Stimulated activated CD4-positive, alpha-beta T cell treated with anti-CD3 and anti-CD28 coated beads, Interleukin-1b, Interleukin-23, amount 100 ng/mL, for 24 hours (primary cell): ENCODE results near the gene NOTCH2.
A peak's percentile ranks its signal among the peaks of the same experiment; 100 is the strongest.

Experiments used
- DNase-seq, 4 experiments: peaks; one replicate each; pipeline ENCODE4 v3.0.0-alpha.2; 2020; ENCODE audit warnings: low read depth in 4 of 4, low spot score in 1 of 4

The NOTCH2 gene

DNA sequence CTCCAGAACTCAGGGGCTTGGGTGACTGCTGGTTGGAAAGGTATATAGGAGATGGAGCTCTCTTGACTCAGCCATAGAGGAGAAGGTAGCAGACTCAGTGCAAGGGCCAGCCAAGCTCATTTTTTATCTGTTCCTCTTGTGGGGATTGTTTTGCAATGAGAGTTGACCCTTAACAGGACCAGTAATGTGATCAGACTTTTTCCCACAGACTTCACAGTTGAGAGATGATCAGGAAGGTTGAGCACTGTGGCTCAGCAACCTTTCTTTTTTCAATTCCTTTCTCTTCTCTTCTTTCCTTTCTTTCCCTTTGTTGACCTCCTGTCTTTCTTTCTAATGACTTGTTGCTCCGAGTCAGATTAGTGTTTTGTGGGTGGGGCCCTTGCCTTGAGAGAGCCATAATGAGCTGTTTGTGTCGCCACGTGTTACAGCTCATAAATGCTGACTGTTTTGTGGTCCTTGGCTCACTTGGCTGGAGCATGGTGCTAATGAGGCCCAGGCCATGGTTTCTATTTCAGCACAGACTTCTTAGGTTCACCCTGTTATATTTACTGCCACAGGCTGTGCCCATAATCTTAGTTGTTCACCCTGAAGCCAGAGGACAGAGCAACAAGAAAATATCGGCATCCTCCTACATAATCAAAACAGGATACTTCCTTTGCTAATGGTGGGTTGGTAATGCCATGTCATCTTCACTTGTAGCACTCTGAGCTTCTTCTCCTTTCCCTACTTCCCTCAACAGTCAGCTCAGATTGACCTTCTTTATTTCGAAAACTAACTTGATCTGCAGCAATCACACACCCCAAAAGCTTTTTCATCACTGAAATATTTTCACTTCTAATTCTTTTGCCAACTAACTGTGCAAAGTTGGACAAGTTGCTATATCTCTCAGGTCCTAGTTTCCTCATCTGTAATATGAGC, 187.1 kb downstream of the NOTCH2 start:
- DNase-seq, result no peak

DNA sequence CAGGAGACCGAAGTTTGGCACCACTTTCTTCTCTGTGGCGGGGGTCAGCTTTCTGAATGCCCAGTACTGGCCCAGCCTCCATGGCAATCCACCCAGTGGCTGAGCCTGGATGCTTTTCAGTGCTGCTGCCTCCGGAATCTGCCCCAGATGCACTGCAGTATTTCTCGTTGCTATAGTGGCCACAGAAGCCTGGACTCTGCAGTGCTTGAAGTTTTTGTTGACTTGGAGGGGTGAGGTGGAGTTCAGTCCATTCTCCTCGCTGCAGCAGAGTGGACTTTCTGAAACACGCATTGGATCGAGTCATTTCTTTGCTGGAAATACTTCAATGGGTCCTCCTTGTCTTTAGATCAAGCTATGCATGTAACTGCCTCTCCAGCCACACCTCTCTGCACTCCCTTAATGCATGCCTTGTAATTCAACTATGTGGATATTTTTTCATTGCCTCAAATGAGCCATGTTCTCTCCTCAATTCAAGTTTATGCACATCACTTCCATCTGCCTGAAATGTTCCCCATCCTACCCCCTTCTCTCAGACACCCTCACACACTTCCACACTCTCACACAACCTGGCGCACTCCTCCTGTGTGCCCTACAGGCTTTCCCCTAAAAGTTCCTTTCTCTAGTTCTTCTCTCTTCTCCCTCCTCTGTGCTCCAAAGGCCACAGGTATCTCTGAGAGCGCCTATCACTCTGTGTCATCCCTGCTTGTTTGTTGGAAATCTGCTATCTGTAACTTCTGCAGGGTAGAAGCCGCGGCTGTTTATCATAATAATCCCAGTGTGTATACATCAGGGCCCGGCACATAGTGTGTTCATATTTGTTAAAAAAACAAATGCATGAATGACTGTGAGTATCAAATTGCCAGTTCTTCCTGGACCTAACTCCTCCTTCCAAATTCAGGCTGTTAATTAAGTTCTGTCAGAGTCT, 189.7 kb downstream of the NOTCH2 start:
- no peak for DNase-seq

DNA sequence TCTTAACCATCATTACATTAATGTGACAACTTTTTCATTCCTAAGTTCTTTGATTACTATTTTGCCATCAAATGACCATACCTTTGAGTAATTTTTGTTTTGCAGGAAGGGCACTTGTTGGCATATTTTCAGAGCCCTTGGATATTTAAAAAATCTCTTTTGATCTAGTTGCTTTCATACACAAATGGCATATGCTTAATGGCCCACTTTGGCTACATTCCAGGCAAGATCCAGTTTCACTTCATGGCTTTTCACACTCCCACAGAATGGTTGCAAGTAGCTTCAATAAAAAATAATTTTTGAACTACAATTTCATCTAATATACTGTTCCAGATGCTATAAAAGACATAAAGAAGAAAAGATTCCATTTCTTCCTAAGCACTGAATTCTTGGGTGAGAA, 191.3 kb downstream of the NOTCH2 start:
- DNase-seq, result no peak

DNA sequence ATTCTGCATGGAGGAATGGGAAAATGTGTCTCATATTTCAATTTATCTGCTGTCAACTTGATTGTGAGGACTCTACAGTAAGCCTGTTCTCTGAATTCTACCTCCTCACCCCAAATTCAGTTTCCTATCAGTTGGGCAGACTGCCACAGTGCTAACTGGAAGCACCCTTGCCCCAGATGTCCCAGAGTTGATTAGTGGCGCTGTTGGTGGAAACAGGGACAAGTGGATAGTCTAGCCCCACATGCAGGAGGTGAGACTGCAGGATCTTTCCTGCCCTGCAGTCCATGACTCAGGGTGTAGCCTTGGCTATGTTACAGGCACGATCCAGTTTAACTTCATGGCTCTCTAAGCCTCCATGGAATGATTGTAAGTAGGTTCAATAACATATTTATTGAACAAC, 195.3 kb downstream of the NOTCH2 start:
- DNase-seq, result no peak

DNA sequence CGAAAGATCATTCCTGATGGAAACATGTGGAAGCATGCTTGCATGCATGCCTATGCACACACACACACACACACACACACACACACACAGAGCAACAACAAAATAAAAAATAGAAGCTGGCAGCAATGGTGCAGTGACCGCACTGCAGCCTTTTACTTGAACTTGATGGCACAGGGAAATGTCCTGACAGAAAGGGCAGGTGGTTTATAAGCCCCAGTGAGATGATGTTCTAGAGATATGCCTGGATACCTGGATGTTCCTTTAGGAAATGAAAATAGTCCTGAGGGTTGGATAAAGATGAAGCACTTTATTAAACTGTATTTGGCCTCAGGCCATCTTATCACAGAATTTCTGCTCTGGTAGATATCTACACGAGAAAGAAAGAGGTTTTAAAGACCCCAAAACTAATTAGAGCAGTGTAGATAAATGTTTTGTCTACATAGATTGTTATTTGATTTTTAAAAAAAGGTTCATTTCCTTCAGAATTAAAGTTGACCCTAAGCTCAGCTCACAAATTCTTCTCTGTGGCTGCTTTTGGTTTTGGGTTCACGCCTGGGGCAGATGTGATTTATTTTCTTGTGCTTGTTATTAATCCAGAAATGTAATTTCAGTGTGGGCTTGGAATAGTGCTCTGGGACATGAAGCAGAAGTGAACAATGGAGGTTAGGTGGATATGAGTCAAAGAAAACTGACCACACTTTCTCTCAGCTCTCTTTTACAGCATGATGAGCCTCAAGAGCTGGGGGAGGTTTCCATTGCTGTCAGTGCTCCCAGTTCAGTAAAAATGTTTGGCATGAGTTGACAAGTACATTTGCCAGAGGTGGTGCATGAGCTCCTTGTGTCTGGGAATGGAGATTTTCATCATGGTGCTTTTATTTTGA, 196.1 kb downstream of the NOTCH2 start:
- no peak for DNase-seq

DNA sequence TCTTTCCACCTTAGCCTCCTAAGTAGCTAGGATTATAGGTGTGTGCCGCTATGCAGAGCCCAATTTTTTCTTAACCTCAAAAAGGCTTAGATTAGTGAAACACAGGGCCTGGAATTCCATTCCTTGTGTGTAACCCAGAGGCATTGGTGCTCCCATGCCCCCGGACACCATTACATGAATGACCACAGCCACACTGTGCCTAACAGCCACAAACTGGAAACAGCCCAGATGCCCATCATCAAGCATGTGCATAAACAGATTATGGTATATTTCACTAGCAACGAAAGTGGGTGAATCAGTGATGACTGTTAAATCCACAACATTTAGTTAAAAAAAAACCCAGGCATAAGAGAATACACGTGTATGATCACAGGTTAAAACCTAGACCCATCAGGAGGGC, 197.6 kb downstream of the NOTCH2 start:
- no peak for DNase-seq

DNA sequence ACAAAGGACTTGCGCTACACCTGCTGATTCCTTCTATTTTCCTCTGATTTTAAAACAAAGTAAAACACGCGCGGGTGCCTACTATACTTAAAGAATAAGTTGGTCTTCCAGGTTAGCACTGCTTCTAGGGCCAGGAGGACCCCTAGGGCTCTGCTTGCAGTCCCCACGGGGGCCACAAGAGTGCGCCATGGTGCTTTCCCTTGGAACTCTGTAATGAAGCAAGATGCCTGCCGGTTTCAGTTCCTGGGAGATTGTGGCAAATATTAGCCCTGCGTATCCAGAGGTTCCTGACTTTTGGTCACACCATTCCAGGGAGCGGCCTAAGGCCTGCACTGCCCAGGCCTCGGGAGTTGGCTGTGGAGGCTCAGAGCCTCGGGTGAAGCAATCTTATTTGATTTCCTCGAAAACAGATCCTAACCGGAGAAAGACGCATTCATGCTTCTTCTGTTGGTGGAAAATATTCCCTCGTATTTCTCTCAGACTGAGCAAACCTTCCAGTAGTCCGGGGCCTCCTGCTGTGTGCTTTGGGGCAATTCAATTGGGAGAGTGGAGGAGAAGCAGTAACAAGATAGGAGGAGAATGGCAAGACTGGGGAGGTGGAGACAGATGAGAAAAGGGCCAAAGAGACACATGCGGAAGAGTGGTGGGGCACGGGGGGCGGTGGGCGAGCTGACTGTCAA, 198.4 kb downstream of the NOTCH2 start:
- peak; percentile 18 to 54 (median 40) for DNase-seq

DNA sequence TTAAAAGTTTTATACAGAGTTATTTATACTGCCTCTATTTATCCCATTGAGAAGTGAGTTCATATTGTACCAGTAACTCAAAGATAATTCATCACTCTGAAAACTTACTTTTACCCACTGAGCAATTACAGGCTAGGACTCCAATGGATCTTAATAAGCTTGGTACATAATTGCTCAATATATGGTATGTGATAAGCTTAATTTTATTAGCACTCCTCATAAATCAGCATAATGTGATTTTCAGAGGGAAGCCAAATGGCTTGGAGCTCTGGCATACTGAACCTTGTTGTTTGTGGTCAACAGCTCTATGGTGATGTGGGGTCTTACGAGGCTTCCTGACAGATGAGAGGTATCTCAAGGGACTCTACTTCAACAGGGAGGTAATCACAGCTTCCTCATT, 199.5 kb downstream of the NOTCH2 start:
- no peak for DNase-seq

DNA sequence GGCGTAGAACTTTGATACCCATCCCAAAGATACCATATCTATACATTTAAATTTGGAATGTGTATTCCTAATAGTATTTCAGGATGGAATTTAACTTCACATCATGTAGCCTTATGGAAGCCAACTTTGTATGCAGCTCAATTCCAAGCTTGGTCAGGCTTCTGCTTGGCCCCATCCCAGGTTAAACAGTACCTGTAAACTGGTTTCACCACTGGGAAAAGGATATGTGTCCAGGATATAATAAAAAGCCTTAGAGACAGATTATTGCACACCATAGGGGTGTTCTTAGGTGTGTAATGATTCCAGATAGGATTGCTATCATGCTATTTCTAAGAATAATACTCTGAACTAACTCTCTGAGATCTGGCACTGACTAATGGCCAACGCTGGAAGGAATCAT, 201.3 kb downstream of the NOTCH2 start:
- DNase-seq, result no peak

DNA sequence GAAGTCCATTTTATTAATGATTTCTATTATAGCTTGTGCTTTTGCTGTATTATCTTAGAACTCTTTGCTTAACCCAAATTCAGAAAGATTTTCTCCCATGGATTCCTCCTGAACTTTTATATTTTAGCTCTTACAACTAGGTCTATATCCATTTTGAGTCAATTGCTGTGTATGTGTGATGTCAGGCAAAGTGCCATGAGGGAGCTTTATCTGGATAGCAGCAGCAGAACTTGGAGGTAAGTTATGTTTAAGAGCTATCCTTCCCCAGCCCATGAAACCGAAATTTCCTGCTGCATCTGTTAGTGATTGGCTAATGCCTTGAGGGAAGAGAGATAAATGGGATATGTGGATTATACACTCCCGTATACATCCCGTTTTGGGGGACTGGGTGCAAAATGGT, 203.0 kb downstream of the NOTCH2 start:
- no peak for DNase-seq

DNA sequence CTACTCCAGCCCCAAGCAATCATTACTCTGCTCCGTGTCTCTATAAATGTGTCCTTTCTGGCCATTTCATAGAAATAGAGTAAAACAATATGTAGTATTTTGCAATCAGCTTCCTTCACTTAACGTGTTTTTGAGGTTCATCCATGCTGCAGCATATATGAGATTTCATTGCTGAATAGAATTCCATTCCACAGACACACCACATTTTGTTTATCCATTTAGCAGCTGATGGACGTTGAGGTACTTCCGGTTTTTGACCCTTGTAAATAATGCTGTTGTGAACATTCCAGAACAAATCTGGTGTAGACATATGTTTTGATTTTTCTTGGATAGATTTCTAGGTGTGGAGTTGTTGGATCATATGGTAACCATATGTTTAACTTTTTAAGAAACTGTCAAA, 203.8 kb downstream of the NOTCH2 start:
- no peak for DNase-seq

DNA sequence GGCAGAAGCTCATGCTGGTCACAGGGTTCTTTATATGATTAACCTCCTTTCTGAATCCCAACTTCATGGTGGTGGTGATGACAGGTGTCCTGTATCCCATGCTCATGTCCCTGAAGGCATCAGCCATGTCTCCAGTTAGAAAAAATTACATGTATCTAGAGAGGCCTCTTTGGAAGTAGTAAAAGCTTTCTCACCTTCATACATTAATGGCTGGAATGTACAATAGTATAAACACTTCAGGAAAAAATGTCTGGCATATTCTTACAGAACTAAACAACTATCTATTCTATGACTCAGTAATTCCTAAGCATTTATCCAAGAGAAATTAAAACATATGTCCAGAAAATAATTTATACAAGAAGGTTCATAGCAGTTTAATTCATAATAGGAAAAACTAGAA, 207.2 kb downstream of the NOTCH2 start:
- no peak for DNase-seq
